NCI-H2107 (cell line): ENCODE results near the gene TTC7B.
A peak's percentile ranks its signal among the peaks of the same experiment; 100 is the strongest.

Experiments used
- DNase-seq: peaks from one replicate; lab custom pipeline; 2025; lab: John Stamatoyannopoulos, UW

The TTC7B gene

GRCh38 chr14:90740946-90741681, 75.1 kb downstream of the TTC7B start:
- no peak for DNase-seq

DNA sequence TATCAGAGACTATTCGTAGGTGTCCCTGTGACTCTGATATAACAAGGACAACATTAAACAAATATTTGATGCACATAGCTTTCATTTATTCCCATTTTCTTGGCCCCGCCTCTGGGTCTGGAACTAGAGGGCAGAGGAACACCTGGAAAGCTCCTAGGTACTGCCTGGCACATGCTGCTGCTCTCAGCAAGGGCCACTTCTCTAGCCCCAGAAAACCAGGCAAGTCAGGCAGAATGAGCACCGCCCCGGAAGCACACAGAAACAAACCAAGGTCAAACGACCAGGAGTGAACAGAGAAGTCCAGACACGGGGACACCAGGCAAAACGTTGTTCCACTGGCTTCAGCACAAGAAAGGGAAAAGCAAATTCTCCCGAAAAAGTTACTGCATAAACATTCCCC, 76.1 kb downstream of the TTC7B start:
- DNase-seq = no peak

DNA sequence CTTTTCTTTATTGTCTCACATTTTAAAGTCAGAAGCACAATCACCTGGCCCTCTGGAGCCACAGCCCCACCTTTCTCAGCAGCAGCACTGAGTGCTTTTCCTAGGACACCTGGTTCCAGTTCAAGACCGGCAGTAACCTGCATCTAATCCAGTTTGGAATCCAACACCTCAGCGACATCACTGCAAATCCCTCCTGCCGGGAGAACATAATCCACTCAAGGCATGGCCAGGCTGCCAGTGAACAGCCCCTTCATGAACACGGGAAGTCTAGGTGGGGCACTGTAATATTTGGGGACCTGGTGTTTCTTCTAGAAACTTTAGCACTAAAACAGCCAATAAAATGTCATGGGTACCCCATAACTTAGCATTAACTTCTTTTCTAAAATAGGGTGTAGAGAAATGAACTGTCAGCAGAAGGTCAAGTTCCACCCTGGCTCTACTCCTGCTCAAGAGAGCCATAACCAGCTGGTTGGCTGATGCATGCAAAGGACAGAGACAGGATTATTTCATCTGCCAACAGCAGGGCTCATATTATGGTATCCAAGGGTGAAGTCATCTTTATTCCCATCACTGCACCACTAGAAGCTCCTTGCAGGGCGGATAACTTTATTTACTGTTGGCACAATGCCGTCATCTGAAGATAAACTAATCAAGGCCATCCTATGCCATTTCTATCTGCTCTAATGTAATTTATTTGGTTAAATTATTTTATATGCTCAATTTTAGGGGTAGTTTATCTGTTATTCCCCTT, 76.7 kb downstream of the TTC7B start:
- DNase-seq = peak; percentile 60

DNA sequence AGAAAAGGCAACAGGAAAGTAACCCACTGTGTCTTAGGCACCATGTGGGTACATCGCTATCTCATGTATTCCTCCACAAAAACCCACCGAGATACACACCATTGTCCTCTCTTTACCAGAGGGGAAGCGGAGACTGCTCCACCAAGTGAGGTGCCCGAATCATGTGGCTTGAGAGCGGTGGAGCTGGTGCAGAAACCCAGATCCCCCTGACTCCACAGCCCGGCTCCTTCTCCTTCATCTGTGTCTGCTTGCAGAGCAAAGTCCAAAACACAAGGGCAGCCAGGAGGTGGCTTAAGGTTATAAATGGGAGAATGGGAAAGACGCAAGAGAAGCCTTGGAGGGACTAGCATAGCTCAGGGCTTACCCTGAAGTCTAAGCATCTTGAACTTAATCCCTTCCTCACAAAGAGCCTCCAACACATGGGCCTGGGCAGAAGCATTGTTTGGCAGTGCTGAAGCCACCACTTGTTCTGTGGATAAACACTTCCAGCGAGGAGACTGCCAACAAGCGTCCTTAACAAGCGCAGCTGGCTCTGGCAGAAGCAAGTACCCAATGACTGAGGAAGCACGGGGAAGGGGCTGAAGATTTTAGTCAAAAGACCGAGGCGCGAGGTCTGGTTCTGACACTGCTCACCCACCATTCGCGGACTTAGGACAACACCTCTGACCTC, 83.0 kb downstream of the TTC7B start:
- no peak for DNase-seq

GRCh38 chr14:90732718-90733117, 83.5 kb downstream of the TTC7B start:
- DNase-seq = no peak

DNA sequence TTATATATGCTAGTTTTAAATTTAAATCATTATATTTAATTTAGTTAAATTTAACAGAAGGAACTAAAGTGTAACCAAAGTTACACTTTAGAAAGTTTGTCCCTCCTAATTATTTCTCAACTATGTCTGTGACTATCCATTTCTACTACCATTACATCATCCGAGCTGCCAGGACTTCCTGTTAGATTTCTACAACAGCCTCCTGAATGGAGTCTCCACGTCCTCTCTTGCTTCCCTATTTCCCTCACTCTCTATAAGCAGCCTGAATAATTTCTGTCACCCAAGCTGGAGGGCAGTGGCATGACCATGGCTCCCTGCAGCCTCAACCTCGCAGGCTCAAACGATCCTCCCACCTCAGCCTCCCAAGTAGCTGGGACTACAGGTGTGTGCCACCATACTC, 84.1 kb downstream of the TTC7B start:
- DNase-seq = no peak

DNA sequence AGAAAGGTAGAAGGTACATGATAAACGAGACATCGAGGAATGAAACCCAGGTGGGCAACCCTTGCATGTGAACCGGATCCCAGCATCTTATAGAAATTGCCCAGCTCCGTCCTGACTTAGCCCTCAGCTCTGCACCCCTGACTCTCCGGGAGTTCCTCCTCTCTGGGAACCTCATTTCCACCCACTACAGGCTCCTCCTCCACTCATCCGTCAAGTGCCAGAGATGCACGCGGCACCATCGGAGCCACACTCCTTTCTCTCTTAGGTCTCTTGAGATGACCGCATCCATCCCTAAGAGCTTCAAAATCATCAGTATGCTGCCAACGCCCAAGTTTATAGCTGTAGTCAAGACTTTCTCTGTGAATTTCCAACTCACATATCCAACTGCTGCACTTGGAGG, 84.7 kb downstream of the TTC7B start:
- DNase-seq = no peak

DNA sequence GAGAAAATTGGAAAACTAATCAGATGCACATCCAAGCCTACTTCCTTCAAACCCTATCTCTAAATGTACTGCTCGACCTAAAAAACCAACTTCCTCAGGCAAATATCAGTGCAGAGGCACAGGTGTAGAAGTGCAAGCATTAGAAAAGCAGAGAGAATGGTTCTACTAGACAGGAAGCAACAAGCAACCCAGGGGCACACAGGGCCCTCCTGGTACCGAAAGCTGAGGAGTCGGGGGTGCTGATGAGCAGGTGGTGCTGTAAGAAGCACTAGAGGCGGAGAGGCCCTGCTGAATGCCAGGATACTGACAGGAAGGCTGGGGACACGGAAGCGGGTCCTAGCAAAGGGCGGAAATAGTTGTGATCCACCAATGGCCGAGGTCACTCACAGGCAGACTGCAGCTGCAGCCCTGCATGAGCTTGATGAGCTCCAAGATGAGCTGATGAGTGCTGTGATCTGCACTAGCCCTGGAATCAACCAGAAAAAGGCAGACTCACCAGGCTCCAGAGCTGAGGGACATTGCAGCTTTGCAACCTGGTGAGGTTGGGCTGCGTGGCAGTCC, 85.9 kb downstream of the TTC7B start:
- DNase-seq = no peak

DNA sequence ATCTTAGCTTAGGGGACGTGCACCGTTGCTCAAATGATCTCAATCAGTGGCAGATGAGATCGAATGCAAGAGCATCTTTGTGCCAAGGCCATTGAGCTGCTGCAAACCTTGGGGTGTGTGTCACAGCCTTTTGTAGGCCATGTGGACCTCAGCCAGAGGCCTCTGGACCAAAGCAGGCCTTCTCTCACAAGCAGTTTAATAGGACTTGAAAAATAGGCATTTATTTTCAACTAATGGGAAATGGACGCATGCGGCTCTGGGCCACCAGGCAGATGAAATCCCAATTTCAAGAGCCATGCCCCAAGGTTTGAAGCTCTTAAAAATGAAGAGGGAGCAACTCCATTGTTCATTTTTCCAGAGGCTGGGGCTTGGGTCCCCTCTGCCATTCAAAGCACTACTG, 87.3 kb downstream of the TTC7B start:
- DNase-seq = no peak

GRCh38 chr14:90727082-90727481, 89.1 kb downstream of the TTC7B start:
- no peak for DNase-seq

DNA sequence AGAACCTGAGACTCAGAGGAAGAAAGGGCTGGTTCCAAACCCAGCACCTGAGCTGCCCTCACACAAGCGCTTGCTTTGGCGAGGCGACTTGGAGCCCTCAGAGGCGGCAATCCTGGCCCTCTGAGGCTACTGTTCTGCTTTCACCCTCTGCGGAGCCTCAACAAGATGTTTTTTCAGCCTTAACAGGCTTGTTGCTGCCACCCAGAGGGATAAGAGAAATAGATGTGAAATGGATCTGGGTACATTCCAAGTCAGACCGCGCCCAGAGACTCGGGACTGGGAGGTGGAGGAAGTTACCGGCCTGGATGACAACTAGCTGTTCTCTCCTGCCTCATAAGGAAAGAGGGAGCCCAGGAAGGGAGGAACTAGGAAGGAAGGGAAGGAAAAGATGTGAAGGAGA, 89.6 kb downstream of the TTC7B start:
- peak; percentile 88 for DNase-seq

- no peak for DNase-seq
Measured at GRCh38 chr14:90724866-90725265, 91.4 kb downstream of the TTC7B start.

DNA sequence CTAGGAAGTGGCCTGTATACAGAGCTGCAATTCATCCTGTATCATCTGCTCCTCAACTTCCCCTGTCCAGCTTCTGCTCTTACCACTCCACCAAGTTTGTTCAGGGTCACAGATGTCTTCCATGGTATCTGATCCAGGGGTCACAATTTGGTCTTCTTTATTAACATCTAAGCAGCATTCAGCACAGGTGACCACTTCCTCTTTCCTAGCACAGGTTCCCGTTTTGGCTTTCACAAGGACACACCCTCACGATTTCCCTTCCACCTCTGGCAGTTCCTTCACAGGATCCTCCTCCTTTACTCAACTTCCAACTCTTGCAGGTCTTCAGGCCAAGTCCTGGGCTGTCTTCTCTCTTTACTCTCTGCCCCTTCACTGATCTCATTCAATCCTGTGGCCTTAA, 93.6 kb downstream of the TTC7B start:
- no peak for DNase-seq

- no peak for DNase-seq
Measured at GRCh38 chr14:90721619-90722305, 94.5 kb downstream of the TTC7B start.

GRCh38 chr14:90720832-90721231, 95.4 kb downstream of the TTC7B start:
- DNase-seq = no peak

GRCh38 chr14:90720336-90720735, 95.9 kb downstream of the TTC7B start:
- no peak for DNase-seq

DNA sequence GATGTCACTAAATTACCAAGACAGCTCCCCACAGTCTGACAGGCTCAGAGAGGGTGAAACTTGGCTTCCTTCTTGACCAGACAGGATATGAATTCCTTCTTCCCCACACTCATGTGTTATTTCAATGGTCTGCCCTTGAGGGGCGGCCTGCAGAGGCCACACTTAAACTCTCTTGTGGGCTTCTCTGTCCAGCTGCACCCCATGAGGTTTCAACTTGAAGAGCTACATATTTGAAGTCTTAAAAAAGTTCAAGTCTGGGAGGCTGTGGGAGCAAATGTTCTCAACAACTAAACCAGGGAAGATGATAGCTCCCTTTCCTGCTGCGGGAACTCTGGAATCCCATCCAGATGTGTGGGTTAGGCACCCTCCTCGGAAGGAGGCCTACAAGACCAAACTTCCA, 98.3 kb downstream of the TTC7B start:
- DNase-seq = no peak

DNA sequence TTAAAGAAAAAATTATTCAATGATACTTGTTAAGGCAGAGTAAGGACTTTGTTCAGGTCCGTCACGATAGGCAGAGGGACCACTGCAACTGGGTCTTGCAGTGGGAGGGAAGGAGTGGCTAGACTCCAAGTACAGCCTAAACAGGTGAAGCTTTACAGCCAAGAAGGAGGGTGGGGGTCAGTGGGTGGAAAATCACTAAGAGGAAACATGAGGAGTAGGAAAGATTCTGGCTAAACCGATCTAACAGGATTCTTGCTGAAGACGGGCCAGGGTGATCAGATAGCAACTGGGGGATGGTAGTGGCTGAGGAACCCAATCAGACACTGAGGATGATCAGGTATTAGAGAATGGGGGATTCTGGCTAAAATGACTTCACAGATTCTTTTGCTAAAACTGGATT, 100.2 kb downstream of the TTC7B start:
- no peak for DNase-seq

DNA sequence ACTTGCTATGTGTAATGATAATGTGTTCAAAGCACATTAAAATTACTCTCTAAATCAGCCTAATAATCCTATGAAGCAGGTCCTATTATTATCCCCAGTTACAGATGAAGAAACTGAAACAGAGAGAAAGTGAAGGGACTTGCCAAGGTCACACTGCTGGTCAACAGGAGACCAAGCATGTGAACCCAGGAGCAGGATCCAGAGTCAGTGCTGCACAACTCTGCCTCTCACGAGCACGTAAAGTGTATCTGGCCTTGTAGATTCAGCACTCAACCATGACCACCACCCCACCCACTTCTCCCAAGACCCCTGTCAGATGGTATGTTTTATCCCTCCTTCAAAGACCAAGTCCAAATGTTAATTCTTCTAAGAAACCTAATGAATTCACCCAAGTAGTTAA, 100.7 kb downstream of the TTC7B start:
- no peak for DNase-seq

DNA sequence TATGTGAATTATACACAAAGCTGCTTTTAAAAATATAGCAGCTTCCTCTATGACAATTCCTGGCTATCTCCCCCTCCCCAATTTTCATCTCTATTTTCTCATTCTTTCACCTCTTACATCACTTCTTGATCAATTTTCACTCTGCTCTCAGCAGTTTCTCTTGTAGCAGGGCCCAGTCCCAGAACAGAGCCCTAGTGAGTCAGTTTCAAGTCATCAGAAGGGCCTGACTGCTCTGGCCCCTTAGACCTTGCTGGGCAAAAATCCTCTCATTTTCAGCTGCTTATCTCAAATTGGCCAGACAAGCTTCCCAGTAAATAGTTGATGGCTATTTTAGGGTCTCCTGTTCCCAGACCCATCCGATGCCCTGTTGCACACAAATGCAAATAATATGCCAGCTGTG, 101.4 kb downstream of the TTC7B start:
- DNase-seq = no peak

- no peak for DNase-seq
Measured at GRCh38 chr14:90704738-90705392, 111.4 kb downstream of the TTC7B start.
